SK-N-SH (cell line): ENCODE results near the gene HOXD11. TPM values are rescaled to one million over a fixed set of nuclear protein-coding genes. Genes with fewer than 3 reads are reported as not detected.

ENCODE experiments used
- CTCF ChIA-PET: fragments of 300-600, 350-600 bp; formaldehyde crosslinking; extraction: SDS; loops from one replicate; lab custom pipeline; 2021; lab: Yijun Ruan, JAX
- POLR2A ChIA-PET: fragments of 350-600 bp; sonication (Branson Sonifier 250); formaldehyde crosslinking; extraction: SDS; loops from one replicate; lab custom pipeline; 2020; ENCODE audit warnings: antibody characterized with exemption, inconsistent platforms; lab: Yijun Ruan, JAX
- DNase-seq: peaks from one replicate; pipeline ENCODE4 v3.0.0; 2012
- H2AFZ ChIP-seq: fragments of 200-600 bp; sonication (generic); 2 replicates; pipeline ENCODE4 v1.8.1; 2016; ENCODE audit warnings: antibody characterized with exemption, mild to moderate bottlenecking, low read depth
- H3F3A ChIP-seq: fragments of 200-600 bp; sonication (generic); replicated peaks from 2 replicates; pipeline ENCODE3; 2016; ENCODE audit warnings: antibody characterized with exemption, mild to moderate bottlenecking; ENCODE audit not compliant: insufficient read depth
- H3K27ac ChIP-seq, 2 experiments: fragments of 200-500 bp in 1 of 2; fragments of 200-600 bp in 1 of 2; sonication (Bioruptor generic) in 1 of 2; sonication (generic), shearing (Covaris generic) in 1 of 2; 2 replicates each; pipeline versions ENCODE4 v1.5.1 to v1.6.1; 2014 to 2016; ENCODE audit warnings: low read depth in 2 of 2, inconsistent platforms in 1 of 2, low read length in 1 of 2, mild to moderate bottlenecking in 1 of 2, mixed read lengths in 1 of 2
- H3K27me3 ChIP-seq: fragments of 200-600 bp; sonication (generic), shearing (Covaris generic); 2 replicates; pipeline ENCODE4 v1.6.1; 2016; ENCODE audit warnings: mixed run types; ENCODE audit not compliant: insufficient read depth
- H3K36me3 ChIP-seq, 2 experiments: fragments of 200-500 bp in 1 of 2; fragments of 200-600 bp in 1 of 2; sonication (Bioruptor generic) in 1 of 2; sonication (generic) in 1 of 2; replicated peaks in 1 of 2; 2 replicates each; pipeline versions ENCODE3 to v1.5.1; 2014 to 2016; ENCODE audit warnings: low read length in 1 of 2, mild to moderate bottlenecking in 1 of 2; ENCODE audit not compliant: insufficient read depth in 2 of 2, control insufficient read depth in 1 of 2
- H3K4me1 ChIP-seq, 2 experiments: fragments of 200-500 bp in 1 of 2; fragments of 200-600 bp in 1 of 2; sonication (Bioruptor generic) in 1 of 2; sonication (generic), shearing (Covaris generic) in 1 of 2; 2 replicates each; pipeline versions ENCODE4 v1.5.1 to v1.6.1; 2014 to 2016; ENCODE audit warnings: low read depth in 1 of 2, low read length in 1 of 2, mixed run types in 1 of 2; ENCODE audit not compliant: insufficient read depth in 2 of 2, control insufficient read depth in 1 of 2
- H3K4me2 ChIP-seq: fragments of 200-600 bp; sonication (generic), shearing (Covaris generic); 2 replicates; pipeline ENCODE4 v1.6.1; 2017; ENCODE audit warnings: mixed run types
- H3K4me3 ChIP-seq, 2 experiments: fragments of 200-500 bp in 1 of 2; fragments of 200-600 bp in 1 of 2; sonication (Bioruptor generic) in 1 of 2; sonication (generic), shearing (Covaris generic) in 1 of 2; 2 replicates each; pipeline versions ENCODE4 v1.5.1 to v1.8.1; 2014 to 2016; ENCODE audit warnings: low read depth in 2 of 2, inconsistent platforms in 1 of 2, low read length in 1 of 2, mild to moderate bottlenecking in 1 of 2, mixed read lengths in 1 of 2, moderate library complexity in 1 of 2
- H3K79me2 ChIP-seq: fragments of 200-600 bp; sonication (generic); 2 replicates; pipeline ENCODE4 v1.8.1; 2017; ENCODE audit warnings: mild to moderate bottlenecking; ENCODE audit not compliant: insufficient read depth
- H3K9ac ChIP-seq: fragments of 200-600 bp; sonication (generic); 2 replicates; pipeline ENCODE4 v1.6.1; 2017; ENCODE audit warnings: mixed run types
- H3K9me2 ChIP-seq: fragments of 200-600 bp; sonication (generic); 2 replicates; pipeline ENCODE4 v1.6.1; 2017; ENCODE audit warnings: mixed run types
- H3K9me3 ChIP-seq: fragments of 200-600 bp; sonication (generic); 2 replicates; pipeline ENCODE4 v1.6.1; 2017; ENCODE audit warnings: mixed run types, mild to moderate bottlenecking, moderate library complexity
- H4K20me1 ChIP-seq: fragments of 200-600 bp; sonication (generic); 2 replicates; pipeline ENCODE4 v1.6.1; 2017; ENCODE audit warnings: mild to moderate bottlenecking, mixed run types; ENCODE audit not compliant: insufficient read depth
- CHD2 ChIP-seq: fragments of 150-350 bp; IDR thresholded peaks from 2 replicates; pipeline ENCODE4 v1.6.1; 2018; ENCODE audit warnings: low read length; ENCODE audit not compliant: partially characterized antibody
- ELF1 ChIP-seq: IDR thresholded peaks from 2 replicates; pipeline ENCODE4 v1.4.0; 2012
- EZH2phosphoT487 ChIP-seq: fragments of 200-600 bp; sonication (generic); IDR thresholded peaks from 2 replicates; pipeline ENCODE4 v1.6.1; 2017; ENCODE audit warnings: low read depth, mixed run types, mild to moderate bottlenecking, antibody characterized with exemption, moderate library complexity, borderline replicate concordance
- FOSL2 ChIP-seq: IDR thresholded peaks from 2 replicates; pipeline ENCODE4 v1.4.0; 2012; ENCODE audit warnings: low read depth, mild to moderate bottlenecking, moderate library complexity, borderline replicate concordance
- FOXM1 ChIP-seq: IDR thresholded peaks from 2 replicates; pipeline ENCODE4 v1.4.0; 2012; ENCODE audit warnings: low read depth, mild to moderate bottlenecking
- JUND ChIP-seq: IDR thresholded peaks from 2 replicates; pipeline ENCODE4 v1.4.0; 2012
- MEF2A ChIP-seq: IDR thresholded peaks from 2 replicates; pipeline ENCODE4 v1.4.0; 2012; ENCODE audit warnings: low read depth, borderline replicate concordance
- MXI1 ChIP-seq: IDR thresholded peaks from 2 replicates; pipeline ENCODE4 v1.6.1; 2012; ENCODE audit warnings: mild to moderate bottlenecking, low read depth, low read length, improper control_type of control experiment
- NFIC ChIP-seq: IDR thresholded peaks from 2 replicates; pipeline ENCODE4 v1.4.0; 2012; ENCODE audit warnings: borderline replicate concordance
- POLR2AphosphoS5 ChIP-seq: IDR thresholded peaks from 2 replicates; pipeline ENCODE4 v1.6.1; 2012; ENCODE audit warnings: low read depth, low read length
- RAD21 ChIP-seq: IDR thresholded peaks from 2 replicates; pipeline ENCODE4 v1.6.1; 2012; ENCODE audit warnings: mild to moderate bottlenecking, low read length
- RXRA ChIP-seq: IDR thresholded peaks from 2 replicates; pipeline ENCODE4 v1.4.0; 2012; ENCODE audit warnings: low read depth, mild to moderate bottlenecking, borderline replicate concordance
- SMC3 ChIP-seq: IDR thresholded peaks from 2 replicates; pipeline ENCODE4 v1.6.1; 2012; ENCODE audit warnings: low read depth, low read length, improper control_type of control experiment
- TAF1 ChIP-seq: IDR thresholded peaks from 2 replicates; pipeline ENCODE4 v1.6.1; 2012; ENCODE audit warnings: low read depth, mild to moderate bottlenecking, low read length, moderate library complexity, borderline replicate concordance
- TCF12 ChIP-seq: IDR thresholded peaks from 2 replicates; pipeline ENCODE4 v1.4.0; 2012
- WGBS: methylation state at CpG from one replicate; pipeline ENCODE4 v1.1.6; 2017; ENCODE audit warnings: low lambda C conversion rate; 5-methylcytosine and 5-hydroxymethylcytosine counted together
- polyA plus RNA-seq, 3 experiments: library from polyadenylated mRNA; depleted of rRNA; stranded (reverse); fragments of >200 nt; gene quantifications; 2 replicates each; pipeline ENCODE4 v1.2.3, GENCODE V29; 2012
- TF ChIP-seq, protein P1 (sequence below): fragments of 150-350 bp; IDR thresholded peaks from 2 replicates; pipeline ENCODE4 v1.6.1; 2016; ENCODE audit warnings: mild to moderate bottlenecking, low read depth, low read length
- TF ChIP-seq, protein P2 (sequence below): IDR thresholded peaks from 2 replicates; pipeline ENCODE4 v1.6.1; 2012; ENCODE audit warnings: mild to moderate bottlenecking, low read depth, low read length, moderate library complexity
- TF ChIP-seq, protein P3 (sequence below): IDR thresholded peaks from 2 replicates; pipeline ENCODE4 v1.4.0; 2012; ENCODE audit warnings: low read depth, borderline replicate concordance
- TF ChIP-seq, protein P4 (sequence below): fragments of 200-600 bp; sonication (generic); IDR thresholded peaks from 2 replicates; pipeline ENCODE4 v1.6.1; 2017; ENCODE audit warnings: antibody characterized with exemption, mild to moderate bottlenecking, moderate library complexity
- TF ChIP-seq, protein P5 (sequence below): fragments of 150-350 bp; IDR thresholded peaks from 2 replicates; pipeline ENCODE4 v1.6.1; 2017; ENCODE audit warnings: antibody characterized with exemption, low read length, low read depth, borderline replicate concordance

HOXD11 gene
- polyA plus RNA-seq, 1 of the 3 experiments (the other 2 are of a cell fraction) = not detected

DNA sequence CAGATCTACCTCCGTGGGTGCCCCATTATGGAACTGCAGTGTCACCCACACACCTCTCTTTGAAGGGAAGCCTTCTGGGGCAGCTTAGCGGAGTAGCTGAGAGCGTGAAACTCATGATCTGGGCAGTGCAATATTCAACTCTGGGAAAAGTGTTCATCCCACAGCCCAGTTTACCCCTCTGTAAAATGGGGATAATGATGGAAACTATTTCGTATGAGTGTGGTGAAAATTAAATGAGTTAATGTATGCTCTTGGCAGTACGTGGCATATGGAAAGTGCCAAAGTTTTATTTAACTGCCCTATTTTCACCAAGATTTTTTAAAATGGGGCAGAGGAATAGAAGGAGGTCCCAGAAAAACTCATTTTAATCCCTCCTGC is 34.8 kb upstream of the HOXD11 start:
- Histone ChIP-seq H3K4me2 (no peak overlapping the region), H3K4me1 (no peaks in the 10 kb centered on the region), H3K79me2 (no peaks in the 10 kb centered on the region), H3K9me2 (no peaks in the 10 kb centered on the region), H3K27me3 (peaks cover 4% of the 10 kb centered on the region; the same call in 1 of the 2 replicates), H2AFZ (no peak overlapping the region), H3K9ac (no peak overlapping the region), H3K27ac (no peak overlapping the region), H3K4me3 (no peak overlapping the region), H4K20me1 (no peaks in the 10 kb centered on the region), H3F3A (no peaks in the 10 kb centered on the region), H3K36me3 (no peaks in the 10 kb centered on the region), H3K9me3 (no peaks in the 10 kb centered on the region)
- WGBS = 48% methylated on average over 5 of the region's 5 CpGs
- POLR2A ChIA-PET = no interaction called here
- no peak for TF ChIP-seq ELF1
- no peak for TF ChIP-seq RXRA
- TF ChIP-seq MXI1 = no peak
- no peak for TF ChIP-seq TAF1
- TF ChIP-seq, protein P1, sequence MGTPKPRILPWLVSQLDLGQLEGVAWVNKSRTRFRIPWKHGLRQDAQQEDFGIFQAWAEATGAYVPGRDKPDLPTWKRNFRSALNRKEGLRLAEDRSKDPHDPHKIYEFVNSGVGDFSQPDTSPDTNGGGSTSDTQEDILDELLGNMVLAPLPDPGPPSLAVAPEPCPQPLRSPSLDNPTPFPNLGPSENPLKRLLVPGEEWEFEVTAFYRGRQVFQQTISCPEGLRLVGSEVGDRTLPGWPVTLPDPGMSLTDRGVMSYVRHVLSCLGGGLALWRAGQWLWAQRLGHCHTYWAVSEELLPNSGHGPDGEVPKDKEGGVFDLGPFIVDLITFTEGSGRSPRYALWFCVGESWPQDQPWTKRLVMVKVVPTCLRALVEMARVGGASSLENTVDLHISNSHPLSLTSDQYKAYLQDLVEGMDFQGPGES = no peak
- no peak for TF ChIP-seq MEF2A
- TF ChIP-seq, protein P2, sequence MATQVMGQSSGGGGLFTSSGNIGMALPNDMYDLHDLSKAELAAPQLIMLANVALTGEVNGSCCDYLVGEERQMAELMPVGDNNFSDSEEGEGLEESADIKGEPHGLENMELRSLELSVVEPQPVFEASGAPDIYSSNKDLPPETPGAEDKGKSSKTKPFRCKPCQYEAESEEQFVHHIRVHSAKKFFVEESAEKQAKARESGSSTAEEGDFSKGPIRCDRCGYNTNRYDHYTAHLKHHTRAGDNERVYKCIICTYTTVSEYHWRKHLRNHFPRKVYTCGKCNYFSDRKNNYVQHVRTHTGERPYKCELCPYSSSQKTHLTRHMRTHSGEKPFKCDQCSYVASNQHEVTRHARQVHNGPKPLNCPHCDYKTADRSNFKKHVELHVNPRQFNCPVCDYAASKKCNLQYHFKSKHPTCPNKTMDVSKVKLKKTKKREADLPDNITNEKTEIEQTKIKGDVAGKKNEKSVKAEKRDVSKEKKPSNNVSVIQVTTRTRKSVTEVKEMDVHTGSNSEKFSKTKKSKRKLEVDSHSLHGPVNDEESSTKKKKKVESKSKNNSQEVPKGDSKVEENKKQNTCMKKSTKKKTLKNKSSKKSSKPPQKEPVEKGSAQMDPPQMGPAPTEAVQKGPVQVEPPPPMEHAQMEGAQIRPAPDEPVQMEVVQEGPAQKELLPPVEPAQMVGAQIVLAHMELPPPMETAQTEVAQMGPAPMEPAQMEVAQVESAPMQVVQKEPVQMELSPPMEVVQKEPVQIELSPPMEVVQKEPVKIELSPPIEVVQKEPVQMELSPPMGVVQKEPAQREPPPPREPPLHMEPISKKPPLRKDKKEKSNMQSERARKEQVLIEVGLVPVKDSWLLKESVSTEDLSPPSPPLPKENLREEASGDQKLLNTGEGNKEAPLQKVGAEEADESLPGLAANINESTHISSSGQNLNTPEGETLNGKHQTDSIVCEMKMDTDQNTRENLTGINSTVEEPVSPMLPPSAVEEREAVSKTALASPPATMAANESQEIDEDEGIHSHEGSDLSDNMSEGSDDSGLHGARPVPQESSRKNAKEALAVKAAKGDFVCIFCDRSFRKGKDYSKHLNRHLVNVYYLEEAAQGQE = no peak
- no peak for TF ChIP-seq FOXM1
- TF ChIP-seq JUND = no peak
- no peak for TF ChIP-seq NFIC
- no peak for TF ChIP-seq CHD2
- no peak for TF ChIP-seq SMC3
- TF ChIP-seq, protein P3, sequence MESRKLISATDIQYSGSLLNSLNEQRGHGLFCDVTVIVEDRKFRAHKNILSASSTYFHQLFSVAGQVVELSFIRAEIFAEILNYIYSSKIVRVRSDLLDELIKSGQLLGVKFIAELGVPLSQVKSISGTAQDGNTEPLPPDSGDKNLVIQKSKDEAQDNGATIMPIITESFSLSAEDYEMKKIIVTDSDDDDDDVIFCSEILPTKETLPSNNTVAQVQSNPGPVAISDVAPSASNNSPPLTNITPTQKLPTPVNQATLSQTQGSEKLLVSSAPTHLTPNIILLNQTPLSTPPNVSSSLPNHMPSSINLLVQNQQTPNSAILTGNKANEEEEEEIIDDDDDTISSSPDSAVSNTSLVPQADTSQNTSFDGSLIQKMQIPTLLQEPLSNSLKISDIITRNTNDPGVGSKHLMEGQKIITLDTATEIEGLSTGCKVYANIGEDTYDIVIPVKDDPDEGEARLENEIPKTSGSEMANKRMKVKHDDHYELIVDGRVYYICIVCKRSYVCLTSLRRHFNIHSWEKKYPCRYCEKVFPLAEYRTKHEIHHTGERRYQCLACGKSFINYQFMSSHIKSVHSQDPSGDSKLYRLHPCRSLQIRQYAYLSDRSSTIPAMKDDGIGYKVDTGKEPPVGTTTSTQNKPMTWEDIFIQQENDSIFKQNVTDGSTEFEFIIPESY = no peak
- no peak for TF ChIP-seq TCF12
- TF ChIP-seq EZH2phosphoT487 = no peak
- TF ChIP-seq, protein P4, sequence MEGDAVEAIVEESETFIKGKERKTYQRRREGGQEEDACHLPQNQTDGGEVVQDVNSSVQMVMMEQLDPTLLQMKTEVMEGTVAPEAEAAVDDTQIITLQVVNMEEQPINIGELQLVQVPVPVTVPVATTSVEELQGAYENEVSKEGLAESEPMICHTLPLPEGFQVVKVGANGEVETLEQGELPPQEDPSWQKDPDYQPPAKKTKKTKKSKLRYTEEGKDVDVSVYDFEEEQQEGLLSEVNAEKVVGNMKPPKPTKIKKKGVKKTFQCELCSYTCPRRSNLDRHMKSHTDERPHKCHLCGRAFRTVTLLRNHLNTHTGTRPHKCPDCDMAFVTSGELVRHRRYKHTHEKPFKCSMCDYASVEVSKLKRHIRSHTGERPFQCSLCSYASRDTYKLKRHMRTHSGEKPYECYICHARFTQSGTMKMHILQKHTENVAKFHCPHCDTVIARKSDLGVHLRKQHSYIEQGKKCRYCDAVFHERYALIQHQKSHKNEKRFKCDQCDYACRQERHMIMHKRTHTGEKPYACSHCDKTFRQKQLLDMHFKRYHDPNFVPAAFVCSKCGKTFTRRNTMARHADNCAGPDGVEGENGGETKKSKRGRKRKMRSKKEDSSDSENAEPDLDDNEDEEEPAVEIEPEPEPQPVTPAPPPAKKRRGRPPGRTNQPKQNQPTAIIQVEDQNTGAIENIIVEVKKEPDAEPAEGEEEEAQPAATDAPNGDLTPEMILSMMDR = no peak
- no peak for TF ChIP-seq POLR2AphosphoS5
- TF ChIP-seq, protein P5, sequence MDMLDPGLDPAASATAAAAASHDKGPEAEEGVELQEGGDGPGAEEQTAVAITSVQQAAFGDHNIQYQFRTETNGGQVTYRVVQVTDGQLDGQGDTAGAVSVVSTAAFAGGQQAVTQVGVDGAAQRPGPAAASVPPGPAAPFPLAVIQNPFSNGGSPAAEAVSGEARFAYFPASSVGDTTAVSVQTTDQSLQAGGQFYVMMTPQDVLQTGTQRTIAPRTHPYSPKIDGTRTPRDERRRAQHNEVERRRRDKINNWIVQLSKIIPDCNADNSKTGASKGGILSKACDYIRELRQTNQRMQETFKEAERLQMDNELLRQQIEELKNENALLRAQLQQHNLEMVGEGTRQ = no peak
- TF ChIP-seq RAD21 = no peak
- TF ChIP-seq FOSL2 = no peak
- CTCF ChIA-PET = interaction anchor here (3.3 kb wide), 1 partner anchor 13 kb away, joined by 10 read pairs; no protein-coding TSS in a partner anchor
- DNase-seq = no peak
